Adrenal gland (tissue), 5 donors: ENCODE results near the gene THSD4.

Experiments
- POLR2A ChIP-seq, 2 donors: fragments of 450-650 bp; IDR thresholded peaks; one replicate each; pipeline ENCODE4 v1.6.1; 2017; ENCODE audit warnings: antibody characterized with exemption in 2 of 2, mild to moderate bottlenecking in 2 of 2, moderate library complexity in 1 of 2
- TF ChIP-seq, protein P1 (sequence below), 6 experiments: fragments of 450-650 bp in 4 of 6; fragments of 200-600 bp in 2 of 6; sonication (generic) in 1 of 6; IDR thresholded peaks; 1 replicate in 5 of 6; 2 replicates in 1 of 6; pipeline versions ENCODE4 v1.5.1 to v1.8.0; 2016 to 2021; ENCODE audit warnings: antibody characterized with exemption in 6 of 6, mild to moderate bottlenecking in 2 of 6, moderate library complexity in 1 of 6
- donor health status: DM: no; HTN: no; CAD: no.

GRCh38 chr15:71506946-71507345, 391.7 kb downstream of the THSD4 start:
- no peak for TF ChIP-seq POLR2A (IDR thresholded peaks at IDR 0.05)
- TF ChIP-seq, protein P1, sequence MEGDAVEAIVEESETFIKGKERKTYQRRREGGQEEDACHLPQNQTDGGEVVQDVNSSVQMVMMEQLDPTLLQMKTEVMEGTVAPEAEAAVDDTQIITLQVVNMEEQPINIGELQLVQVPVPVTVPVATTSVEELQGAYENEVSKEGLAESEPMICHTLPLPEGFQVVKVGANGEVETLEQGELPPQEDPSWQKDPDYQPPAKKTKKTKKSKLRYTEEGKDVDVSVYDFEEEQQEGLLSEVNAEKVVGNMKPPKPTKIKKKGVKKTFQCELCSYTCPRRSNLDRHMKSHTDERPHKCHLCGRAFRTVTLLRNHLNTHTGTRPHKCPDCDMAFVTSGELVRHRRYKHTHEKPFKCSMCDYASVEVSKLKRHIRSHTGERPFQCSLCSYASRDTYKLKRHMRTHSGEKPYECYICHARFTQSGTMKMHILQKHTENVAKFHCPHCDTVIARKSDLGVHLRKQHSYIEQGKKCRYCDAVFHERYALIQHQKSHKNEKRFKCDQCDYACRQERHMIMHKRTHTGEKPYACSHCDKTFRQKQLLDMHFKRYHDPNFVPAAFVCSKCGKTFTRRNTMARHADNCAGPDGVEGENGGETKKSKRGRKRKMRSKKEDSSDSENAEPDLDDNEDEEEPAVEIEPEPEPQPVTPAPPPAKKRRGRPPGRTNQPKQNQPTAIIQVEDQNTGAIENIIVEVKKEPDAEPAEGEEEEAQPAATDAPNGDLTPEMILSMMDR (IDR thresholded peaks at IDR 0.05): no peak
